ENCODE results near the gene HRH1. TPM values are rescaled to one million over a fixed set of nuclear protein-coding genes. Genes with fewer than 3 reads are reported as not detected.
"Not testable (repeated sequence)": the region's sequence is repeated elsewhere in the genome, so short reads cannot be mapped to it uniquely, and the experiment has no call there.

The HRH1 gene
- polyA plus RNA-seq, 3 donors: 0.08 to 0.24 TPM; not detected in 1

DNA sequence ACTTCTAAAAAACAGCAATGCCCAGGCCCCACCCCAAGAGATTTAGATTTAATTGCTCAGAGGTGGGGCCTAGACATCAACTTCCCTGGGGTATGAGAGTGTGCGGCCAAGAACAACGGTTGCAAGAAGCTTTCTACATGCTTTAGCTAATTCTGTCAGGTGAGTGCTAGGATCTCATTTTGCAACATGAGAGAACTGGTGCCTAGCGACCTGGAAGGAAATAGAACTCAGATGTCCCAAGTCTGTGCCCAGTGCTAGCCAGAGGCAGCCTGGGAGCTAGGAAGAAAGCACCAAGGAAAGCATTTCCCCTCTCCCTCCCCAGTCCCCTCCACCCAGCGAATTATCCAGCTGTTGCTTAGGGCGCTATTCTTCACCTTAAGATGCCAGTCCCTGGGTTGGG lies 22.9 kb upstream of the HRH1 start:
- 81% methylated on average over 3 of the region's 5 CpGs for WGBS (ENCODE audit: insufficient coverage)
- intact Hi-C loops (cut with micrococcal nuclease): no loop called here
- H3K4me3 ChIP-seq (replicated peaks in 1 of 3; ENCODE audit: low read depth in 2 of 3, low read length in 3 of 3): no peak overlapping the region
- H3K9me3 ChIP-seq (replicated peaks in 1 of 2; ENCODE audit: control insufficient read depth in 1 of 2, insufficient read depth in 1 of 2, low read length in 2 of 2): no peaks in the 10 kb centered on the region
- no peak overlapping the region for H3K27ac ChIP-seq (ENCODE audit: low read depth in 1 of 2, low read length in 2 of 2)
- Mint-ChIP-seq H3K4me1 (no peaks in the 10 kb centered on the region), H3K36me3 (no peaks in the 10 kb centered on the region), H3K27ac (no peak overlapping the region), H3K4me3 (no peak overlapping the region), H3K27me3 (ENCODE audit: low read depth in 3 of 3) (peaks cover 0 to 7% (median 3%) of the 10 kb centered on the region in 3 donors), H3K9me3 (no peaks in the 10 kb centered on the region)
- DNase-seq: no peak
- no peaks in the 10 kb centered on the region for H3K79me2 ChIP-seq (ENCODE audit: insufficient read depth, low read length)
- no peak for TF ChIP-seq CTCF (IDR thresholded peaks at IDR 0.05)
- no peaks in the 10 kb centered on the region for H3K36me3 ChIP-seq (replicated peaks in 1 of 2; ENCODE audit: control insufficient read depth in 1 of 2, insufficient read depth in 2 of 2, low read length in 2 of 2)
- H3K27me3 ChIP-seq (ENCODE audit: control insufficient read depth in 2 of 2, insufficient read depth in 2 of 2, low read length in 2 of 2): no peaks in the 10 kb centered on the region
- no peaks in the 10 kb centered on the region for H3K4me1 ChIP-seq (ENCODE audit: control insufficient read depth in 1 of 2, insufficient read depth in 2 of 2, low read length in 2 of 2)
- no peak overlapping the region for H3K9ac ChIP-seq (ENCODE audit: insufficient read depth, low read length, poor library complexity, severe bottlenecking)
- H2AFZ ChIP-seq (ENCODE audit: insufficient read depth, low read depth, low read length, poor library complexity, severe bottlenecking): no peak overlapping the region
- H3K4me2 ChIP-seq (replicated peaks; ENCODE audit: extremely low read depth, low read length, poor library complexity, severe bottlenecking): no peak overlapping the region
- no peaks in the 10 kb centered on the region for H4K20me1 ChIP-seq (ENCODE audit: insufficient read depth, low read length)

DNA sequence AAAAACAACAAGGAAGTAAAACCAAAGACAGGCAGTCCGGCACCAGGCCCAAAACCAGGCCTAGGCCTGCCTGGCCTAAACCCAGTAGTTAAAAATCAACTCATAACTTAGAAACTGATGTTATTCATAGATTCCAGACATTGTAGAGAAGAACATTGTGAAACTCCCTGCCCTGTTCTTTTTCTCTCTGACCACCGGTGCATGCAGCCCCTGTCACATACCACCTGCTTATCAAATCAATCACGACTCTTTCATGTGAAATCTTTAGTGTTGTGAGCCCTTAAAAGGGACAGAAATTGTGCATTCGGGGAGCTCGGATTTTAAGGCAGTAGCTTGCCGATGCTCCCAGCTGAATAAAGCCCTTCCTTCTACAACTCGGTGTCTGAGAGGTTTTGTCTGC lies 22.4 kb upstream of the HRH1 start:
- H3K4me3 ChIP-seq (replicated peaks in 1 of 3; ENCODE audit: low read depth in 2 of 3, low read length in 3 of 3); H3K4me3 Mint-ChIP-seq; H3K4me1 ChIP-seq (ENCODE audit: control insufficient read depth in 1 of 2, insufficient read depth in 2 of 2, low read length in 2 of 2); H2AFZ ChIP-seq (ENCODE audit: insufficient read depth, low read depth, low read length, poor library complexity, severe bottlenecking); H3K9ac ChIP-seq (ENCODE audit: insufficient read depth, low read length, poor library complexity, severe bottlenecking); H3K27me3 Mint-ChIP-seq (ENCODE audit: low read depth in 3 of 3); H3K79me2 ChIP-seq (ENCODE audit: insufficient read depth, low read length); H3K4me2 ChIP-seq (replicated peaks; ENCODE audit: extremely low read depth, low read length, poor library complexity, severe bottlenecking); H3K27ac ChIP-seq (ENCODE audit: low read depth in 1 of 2, low read length in 2 of 2); H3K27me3 ChIP-seq (ENCODE audit: control insufficient read depth in 2 of 2, insufficient read depth in 2 of 2, low read length in 2 of 2); H3K4me1 Mint-ChIP-seq; intact Hi-C loops (cut with micrococcal nuclease); H3K27ac Mint-ChIP-seq; H3K36me3 ChIP-seq (replicated peaks in 1 of 2; ENCODE audit: control insufficient read depth in 1 of 2, insufficient read depth in 2 of 2, low read length in 2 of 2); H3K9me3 ChIP-seq (replicated peaks in 1 of 2; ENCODE audit: control insufficient read depth in 1 of 2, insufficient read depth in 1 of 2, low read length in 2 of 2); H4K20me1 ChIP-seq (ENCODE audit: insufficient read depth, low read length); DNase-seq; H3K9me3 Mint-ChIP-seq; H3K36me3 Mint-ChIP-seq: not testable (repeated sequence)
- no CpG with 5 or more reads among the region's 7 CpGs for WGBS (ENCODE audit: insufficient coverage)

Measured in CD14-positive monocyte (primary cell).